Bronchial epithelial cell (primary cell): Measurements from ENCODE around the gene CTNND2. TPM values are rescaled to one million over a fixed set of nuclear protein-coding genes. Genes with fewer than 3 reads are reported as not detected.
"Not testable (repeated sequence)": the region's sequence is repeated elsewhere in the genome, so short reads cannot be mapped to it uniquely, and the experiment has no call there.

Experiments
- DNase-seq: peaks from one replicate; pipeline ENCODE4 v3.0.0-alpha.2; 2010; ENCODE audit warnings: low read depth
- FAIRE-seq: peaks from 2 replicates; lab custom pipeline; 2011; peaks lifted over from hg19 to GRCh38; lab: Jason Lieb, UNC
- H3K27me3 ChIP-seq: 2 replicates; pipeline ENCODE4 v1.5.1; 2011; ENCODE audit warnings: low read length; ENCODE audit not compliant: control insufficient read depth, insufficient read depth
- H3K36me3 ChIP-seq: 2 replicates; pipeline ENCODE4 v1.5.1; 2011; ENCODE audit warnings: low read length; ENCODE audit not compliant: control insufficient read depth, insufficient read depth
- H3K4me3 ChIP-seq: 2 replicates; pipeline ENCODE4 v1.5.1; 2011; ENCODE audit warnings: mild to moderate bottlenecking, low read depth, low read length, control low read depth
- total RNA-seq: library from RNA; depleted of rRNA; stranded (reverse); fragments of >200 nt; gene quantifications from 2 replicates; pipeline ENCODE4 v1.2.1, GENCODE V29; 2014
- TF ChIP-seq, protein P1 (sequence below): IDR thresholded peaks from 2 replicates; pipeline ENCODE4 v1.5.1; 2011; ENCODE audit warnings: mild to moderate bottlenecking, moderate library complexity, low read length, control low read depth, inconsistent platforms; ENCODE audit not compliant: insufficient read depth, severe bottlenecking

The CTNND2 gene
- total RNA-seq, 1 donor from 2014 or later = not detected

DNA sequence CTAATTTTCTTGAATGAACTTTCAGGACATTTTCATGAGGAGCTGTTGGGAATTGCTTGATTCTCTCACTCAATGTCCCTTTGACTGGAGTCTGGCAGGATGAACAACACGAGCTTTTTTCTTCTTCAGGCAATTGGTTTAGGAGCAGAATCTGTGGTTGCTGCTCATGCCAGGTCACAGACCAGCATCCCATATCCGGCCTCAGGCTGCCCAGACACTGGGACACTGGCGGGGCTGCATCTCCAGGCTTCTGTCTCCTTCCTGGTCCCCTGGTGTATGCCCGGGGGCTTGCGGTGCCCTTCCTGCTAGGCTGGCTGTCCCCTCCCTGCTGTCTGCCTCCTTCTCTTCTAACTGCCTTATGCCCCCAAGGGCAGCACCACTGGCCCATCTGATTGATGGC is 831.7 kb downstream of the CTNND2 start:
- Histone ChIP-seq H3K27me3 (no peaks in the 10 kb centered on the region), H3K4me3 (no peak overlapping the region), H3K36me3 (no peaks in the 10 kb centered on the region)
- no peak for DNase-seq
- FAIRE-seq = no peak
- TF ChIP-seq, protein P1, sequence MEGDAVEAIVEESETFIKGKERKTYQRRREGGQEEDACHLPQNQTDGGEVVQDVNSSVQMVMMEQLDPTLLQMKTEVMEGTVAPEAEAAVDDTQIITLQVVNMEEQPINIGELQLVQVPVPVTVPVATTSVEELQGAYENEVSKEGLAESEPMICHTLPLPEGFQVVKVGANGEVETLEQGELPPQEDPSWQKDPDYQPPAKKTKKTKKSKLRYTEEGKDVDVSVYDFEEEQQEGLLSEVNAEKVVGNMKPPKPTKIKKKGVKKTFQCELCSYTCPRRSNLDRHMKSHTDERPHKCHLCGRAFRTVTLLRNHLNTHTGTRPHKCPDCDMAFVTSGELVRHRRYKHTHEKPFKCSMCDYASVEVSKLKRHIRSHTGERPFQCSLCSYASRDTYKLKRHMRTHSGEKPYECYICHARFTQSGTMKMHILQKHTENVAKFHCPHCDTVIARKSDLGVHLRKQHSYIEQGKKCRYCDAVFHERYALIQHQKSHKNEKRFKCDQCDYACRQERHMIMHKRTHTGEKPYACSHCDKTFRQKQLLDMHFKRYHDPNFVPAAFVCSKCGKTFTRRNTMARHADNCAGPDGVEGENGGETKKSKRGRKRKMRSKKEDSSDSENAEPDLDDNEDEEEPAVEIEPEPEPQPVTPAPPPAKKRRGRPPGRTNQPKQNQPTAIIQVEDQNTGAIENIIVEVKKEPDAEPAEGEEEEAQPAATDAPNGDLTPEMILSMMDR = no peak

DNA sequence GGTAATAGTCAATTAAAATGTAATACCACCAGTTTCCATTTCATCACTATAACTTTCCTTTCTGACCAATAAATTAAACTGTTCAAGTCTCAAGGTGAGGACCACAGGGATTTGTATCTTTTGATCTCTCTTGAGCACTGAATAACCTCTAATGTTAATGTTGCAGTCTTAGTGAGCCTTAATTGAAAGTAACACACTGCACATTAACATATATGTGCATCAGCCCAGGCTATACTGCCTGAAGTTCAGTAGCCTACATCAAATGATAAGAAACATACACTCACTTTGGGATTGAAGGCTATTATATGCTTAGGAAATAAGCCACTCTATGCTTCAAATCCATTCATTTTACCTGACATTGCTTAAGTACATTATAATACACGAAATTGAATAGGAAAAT is 832.2 kb downstream of the CTNND2 start:
- TF ChIP-seq, protein P1 = no peak
- Histone ChIP-seq H3K27me3 (no peaks in the 10 kb centered on the region), H3K4me3 (no peak overlapping the region), H3K36me3 (no peaks in the 10 kb centered on the region)
- no peak for DNase-seq
- FAIRE-seq = no peak

DNA sequence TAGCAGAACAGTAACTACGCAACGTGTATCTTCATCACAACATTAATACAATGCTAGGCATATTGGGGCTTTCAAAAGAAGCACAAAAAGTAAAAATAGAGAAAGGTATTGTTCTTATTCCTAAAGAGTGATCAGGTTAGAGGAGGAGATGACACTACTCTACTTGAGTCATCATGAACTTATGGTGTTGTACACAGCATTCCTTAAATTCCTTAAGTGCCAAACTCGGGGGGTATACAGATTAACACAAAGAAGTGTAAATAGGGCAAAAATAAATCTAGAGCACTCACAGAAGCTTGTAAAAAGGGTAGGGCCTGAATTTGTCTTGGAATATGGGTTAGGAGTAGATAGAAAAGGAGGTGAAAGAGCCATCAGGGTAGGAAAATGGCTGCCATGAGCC is 835.2 kb downstream of the CTNND2 start:
- Histone ChIP-seq H3K4me3 (no peak overlapping the region), H3K27me3 (no peaks in the 10 kb centered on the region), H3K36me3 (no peaks in the 10 kb centered on the region)
- TF ChIP-seq, protein P1 = no peak
- FAIRE-seq (no peak), DNase-seq (no peak)

DNA sequence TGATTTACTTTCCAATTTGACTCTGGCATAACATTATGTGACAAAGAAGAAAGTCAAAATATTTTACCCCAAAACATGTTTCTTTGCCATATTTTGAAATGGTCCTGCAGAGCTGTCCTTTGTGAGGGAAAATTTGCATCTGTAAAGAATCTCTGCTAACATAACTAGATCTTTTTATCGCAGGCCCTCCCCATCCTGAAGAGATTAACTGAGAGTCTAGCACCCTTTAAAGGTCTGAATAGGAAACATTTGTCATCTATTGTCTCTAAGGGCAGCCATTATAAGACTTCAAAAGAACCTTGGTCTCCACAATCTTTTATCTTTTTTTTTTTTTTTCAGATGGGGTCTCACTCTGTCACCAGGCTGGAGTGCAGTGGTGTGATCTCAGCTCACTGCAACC is 838.5 kb downstream of the CTNND2 start:
- H3K36me3 ChIP-seq, H3K27me3 ChIP-seq, FAIRE-seq, DNase-seq, H3K4me3 ChIP-seq: not testable (repeated sequence)

DNA sequence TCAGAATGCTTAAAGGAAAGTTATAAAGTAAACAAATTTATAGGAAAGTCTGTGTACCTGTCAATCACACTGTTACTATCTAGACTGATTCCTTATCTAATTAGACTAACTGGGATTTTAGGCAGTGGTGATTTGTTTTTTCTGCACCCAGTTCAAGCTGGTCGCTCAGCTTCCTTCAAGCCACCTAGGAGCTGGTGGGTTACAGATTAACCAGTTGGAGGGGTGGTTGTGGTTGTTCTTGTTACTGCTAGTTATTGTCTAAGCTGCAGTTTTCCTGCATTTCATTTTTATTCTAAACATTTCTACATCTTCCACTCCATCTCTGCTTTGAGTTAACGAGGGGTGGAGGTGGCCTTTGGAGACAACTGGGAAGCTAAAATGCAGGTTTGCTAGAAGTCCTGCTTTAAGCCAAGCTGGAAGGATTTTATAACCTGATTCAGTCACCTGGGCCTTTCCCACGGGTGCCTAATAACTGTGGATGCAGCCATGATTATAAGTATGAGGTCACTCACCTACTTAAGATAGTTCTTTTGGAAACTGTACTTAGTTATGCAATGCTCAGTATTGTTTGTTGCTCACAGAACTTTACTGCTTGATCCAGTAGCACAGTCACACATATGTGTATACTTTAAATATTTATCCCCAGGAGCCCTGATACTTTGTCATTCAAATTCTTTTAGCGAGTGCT is 839.3 kb downstream of the CTNND2 start:
- TF ChIP-seq, protein P1 = no peak
- Histone ChIP-seq H3K4me3 (no peak overlapping the region), H3K27me3 (no peaks in the 10 kb centered on the region), H3K36me3 (no peaks in the 10 kb centered on the region)
- FAIRE-seq (no peak), DNase-seq (no peak)

DNA sequence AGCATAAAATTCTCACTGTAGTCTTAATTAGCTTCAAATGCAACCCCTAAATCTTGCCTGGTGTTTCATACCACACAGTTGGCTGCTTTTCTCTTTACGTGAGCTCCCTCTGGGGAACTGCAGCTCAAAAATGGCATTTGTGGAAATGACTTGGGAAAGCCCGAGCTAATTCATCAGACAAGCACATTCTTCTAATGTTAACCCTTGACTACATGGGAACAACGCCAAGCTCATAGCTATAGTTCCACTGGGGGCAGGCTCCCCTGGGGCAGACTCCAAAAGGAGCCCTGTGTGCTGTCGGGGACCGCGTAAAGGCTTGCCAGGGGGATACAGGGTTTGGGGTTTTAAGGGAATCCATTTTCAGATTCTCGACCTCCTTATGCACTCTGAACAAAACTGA is 841.8 kb downstream of the CTNND2 start:
- TF ChIP-seq, protein P1 = no peak
- FAIRE-seq = no peak
- Histone ChIP-seq H3K27me3 (no peaks in the 10 kb centered on the region), H3K36me3 (no peaks in the 10 kb centered on the region), H3K4me3 (no peak overlapping the region)
- no peak for DNase-seq
